Smooth muscle cell (in vitro differentiated cells): ENCODE results near the gene B4GALT5. TPM values are rescaled to one million over a fixed set of nuclear protein-coding genes. Genes with fewer than 3 reads are reported as not detected.

Source experiments
- DNase-seq: peaks from one replicate; lab custom pipeline; 2025; ENCODE audit not compliant: unreplicated experiment; lab: John Stamatoyannopoulos, UW
- H2AFZ ChIP-seq: fragments of 200-600 bp; sonication (generic); 2 replicates; pipeline ENCODE4 v1.6.0; 2016; ENCODE audit warnings: antibody characterized with exemption, low read depth, mild to moderate bottlenecking
- H3F3A ChIP-seq: fragments of 200-600 bp; sonication (generic); 2 replicates; pipeline ENCODE4 v1.6.0; 2017; ENCODE audit warnings: antibody characterized with exemption, low read depth
- H3K27ac ChIP-seq: fragments of 200-600 bp; sonication (generic); 2 replicates; pipeline ENCODE4 v1.5.1; 2016; ENCODE audit warnings: low read depth, mild to moderate bottlenecking
- H3K27me3 ChIP-seq: fragments of 200-600 bp; sonication (generic); 2 replicates; pipeline ENCODE4 v1.6.1; 2016; ENCODE audit warnings: low read depth, mild to moderate bottlenecking
- H3K36me3 ChIP-seq: fragments of 200-600 bp; sonication (generic); 2 replicates; pipeline ENCODE4 v1.5.1; 2016; ENCODE audit warnings: low read depth
- H3K4me1 ChIP-seq: fragments of 200-600 bp; sonication (generic); 2 replicates; pipeline ENCODE4 v1.5.1; 2016; ENCODE audit warnings: low read depth
- H3K4me2 ChIP-seq: fragments of 200-600 bp; sonication (generic); 2 replicates; pipeline ENCODE4 v1.6.0; 2016; ENCODE audit warnings: mild to moderate bottlenecking
- H3K4me3 ChIP-seq: fragments of 200-600 bp; sonication (generic); 2 replicates; pipeline ENCODE4 v1.5.1; 2016; ENCODE audit warnings: mild to moderate bottlenecking
- H3K79me2 ChIP-seq: fragments of 200-600 bp; sonication (generic); 2 replicates; pipeline ENCODE4 v1.6.0; 2016; ENCODE audit warnings: low read depth, mild to moderate bottlenecking
- H3K9ac ChIP-seq: fragments of 200-600 bp; sonication (generic); 2 replicates; pipeline ENCODE4 v1.6.0; 2016; ENCODE audit warnings: low read depth
- H3K9me3 ChIP-seq: fragments of 200-600 bp; sonication (generic); replicated peaks from 2 replicates; pipeline ENCODE4 v1.5.1; 2016; ENCODE audit warnings: low read depth
- H4K20me1 ChIP-seq: fragments of 200-600 bp; sonication (generic); 2 replicates; pipeline ENCODE4 v1.6.0; 2016; ENCODE audit warnings: low read depth
- CTCF ChIP-seq: fragments of 200-600 bp; sonication (generic); IDR thresholded peaks from 2 replicates; pipeline ENCODE4 v1.5.1; 2017; ENCODE audit warnings: borderline replicate concordance, mild to moderate bottlenecking, antibody characterized with exemption; ENCODE audit not compliant: insufficient read depth, poor library complexity, severe bottlenecking
- WGBS: methylation state at CpG from one replicate; pipeline ENCODE4 v1.1.7; 2016; ENCODE audit warnings: low lambda C conversion rate; 5-methylcytosine and 5-hydroxymethylcytosine counted together
- polyA plus RNA-seq: library from polyadenylated mRNA; unstranded; fragments of >200 nt; fragmentation: Nextera tagmentation; extraction: Ambion mirVana; gene quantifications from 2 replicates; pipeline ENCODE4 v1.2.1, GENCODE V29; 2016
- total RNA-seq: library from RNA; depleted of rRNA; stranded (reverse); fragments of >200 nt; gene quantifications from 2 replicates; pipeline ENCODE4 v1.2.3, GENCODE V29; 2014

Gene B4GALT5
- total and polyA plus RNA-seq, 2 experiments from 2014 or later, result 8.2 to 26.0 TPM

- H3K9ac ChIP-seq, result no peak overlapping the region
- 97% methylated on average over 2 of the region's 2 CpGs for WGBS
- H3K79me2 ChIP-seq, result peaks cover 8% of the 10 kb centered on the region
- no peaks in the 10 kb centered on the region for H3K9me3 ChIP-seq
- peaks cover 13% of the 10 kb centered on the region for H4K20me1 ChIP-seq
- DNase-seq, result no peak
- no peaks in the 10 kb centered on the region for H3K27me3 ChIP-seq
- peaks cover 9% of the 10 kb centered on the region for H3K4me1 ChIP-seq
- H3K27ac ChIP-seq, result no peak overlapping the region
- no peak for TF ChIP-seq CTCF
- no peak overlapping the region for H3K4me2 ChIP-seq
- H2AFZ ChIP-seq, result no peak overlapping the region
- no peak overlapping the region for H3K4me3 ChIP-seq
- peaks cover 16% of the 10 kb centered on the region for H3K36me3 ChIP-seq
- no peaks in the 10 kb centered on the region for H3F3A ChIP-seq
These were observed 67.2 kb downstream of the B4GALT5 start for GRCh38 chr20:49646528-49646927.

- peaks cover 8% of the 10 kb centered on the region for H3K79me2 ChIP-seq
- no peaks in the 10 kb centered on the region for H3K9me3 ChIP-seq
- peaks cover 9% of the 10 kb centered on the region for H3K4me1 ChIP-seq
- no peak for TF ChIP-seq CTCF
- H3K4me3 ChIP-seq, result no peak overlapping the region
- H3K27ac ChIP-seq, result no peak overlapping the region
- no peak for DNase-seq
- peaks cover 11% of the 10 kb centered on the region for H4K20me1 ChIP-seq
- no peak overlapping the region for H2AFZ ChIP-seq
- no peak overlapping the region for H3K4me2 ChIP-seq
- H3K27me3 ChIP-seq, result no peaks in the 10 kb centered on the region
- WGBS, result 48% methylated on average over 3 of the region's 3 CpGs
- H3F3A ChIP-seq, result no peaks in the 10 kb centered on the region
- peaks cover 16% of the 10 kb centered on the region for H3K36me3 ChIP-seq
- no peak overlapping the region for H3K9ac ChIP-seq
These were observed 67.6 kb downstream of the B4GALT5 start for GRCh38 chr20:49646126-49646525.

- Histone ChIP-seq H3K4me2 (no peak overlapping the region), H3F3A (no peaks in the 10 kb centered on the region), H3K27ac (no peak overlapping the region), H3K9me3 (no peaks in the 10 kb centered on the region), H3K9ac (no peak overlapping the region), H3K36me3 (peaks cover 16% of the 10 kb centered on the region), H3K4me1 (peaks cover 9% of the 10 kb centered on the region), H3K79me2 (peaks cover 8% of the 10 kb centered on the region), H3K27me3 (no peaks in the 10 kb centered on the region), H2AFZ (no peak overlapping the region), H4K20me1 (peaks cover 11% of the 10 kb centered on the region), H3K4me3 (no peak overlapping the region)
- TF ChIP-seq CTCF, result no peak
- no peak for DNase-seq
- 96% methylated on average over 5 of the region's 5 CpGs for WGBS
These were observed 68.6 kb downstream of the B4GALT5 start for GRCh38 chr20:49644980-49645565.

- Histone ChIP-seq H3F3A (no peaks in the 10 kb centered on the region), H4K20me1 (peaks cover 11% of the 10 kb centered on the region), H3K9ac (no peak overlapping the region), H3K4me3 (no peak overlapping the region), H3K27ac (no peak overlapping the region), H3K4me2 (no peak overlapping the region), H2AFZ (no peak overlapping the region), H3K9me3 (no peaks in the 10 kb centered on the region), H3K27me3 (no peaks in the 10 kb centered on the region), H3K79me2 (no peaks in the 10 kb centered on the region), H3K4me1 (peaks cover 9% of the 10 kb centered on the region), H3K36me3 (peaks cover 16% of the 10 kb centered on the region)
- TF ChIP-seq CTCF, result no peak
- 72% methylated on average over 4 of the region's 4 CpGs for WGBS
- DNase-seq, result no peak
These were observed 70.9 kb downstream of the B4GALT5 start for GRCh38 chr20:49642816-49643215.
